ENCODE results near the gene WWC1. TPM values are rescaled to one million over a fixed set of nuclear protein-coding genes. Genes with fewer than 3 reads are reported as not detected.

The WWC1 gene
- total RNA-seq, 2 donors from 2014 or later = 1.9 to 6.1 TPM

- no peak for DNase-seq (ENCODE audit: low spot score in 2 of 2)
- Mint-ChIP-seq H3K27ac (peak overlapping the region in 1 of 2 donors; percentile 26), H3K36me3 (peaks cover 5% of the 10 kb centered on the region in 2 donors), H3K9me3 (no peaks in the 10 kb centered on the region)
- ATAC-seq = no peak
These were observed 109.2 kb downstream of the WWC1 start for GRCh38 chr5:168400429-168401220.

GRCh38 chr5:168401226-168401625, 109.8 kb downstream of the WWC1 start:
- no peak for DNase-seq (ENCODE audit: low spot score in 2 of 2)
- peaks cover 5 to 11% of the 10 kb centered on the region in 2 donors for H3K36me3 Mint-ChIP-seq
- H3K9me3 Mint-ChIP-seq = no peaks in the 10 kb centered on the region
- H3K27ac Mint-ChIP-seq = no peak overlapping the region
- ATAC-seq = no peak

GRCh38 chr5:168401880-168402279, 110.4 kb downstream of the WWC1 start:
- no peak overlapping the region for H3K27ac Mint-ChIP-seq
- H3K9me3 Mint-ChIP-seq = no peaks in the 10 kb centered on the region
- DNase-seq (ENCODE audit: low spot score in 2 of 2) (no peak), ATAC-seq (no peak)
- peaks cover 5 to 12% of the 10 kb centered on the region in 2 donors for H3K36me3 Mint-ChIP-seq

DNA sequence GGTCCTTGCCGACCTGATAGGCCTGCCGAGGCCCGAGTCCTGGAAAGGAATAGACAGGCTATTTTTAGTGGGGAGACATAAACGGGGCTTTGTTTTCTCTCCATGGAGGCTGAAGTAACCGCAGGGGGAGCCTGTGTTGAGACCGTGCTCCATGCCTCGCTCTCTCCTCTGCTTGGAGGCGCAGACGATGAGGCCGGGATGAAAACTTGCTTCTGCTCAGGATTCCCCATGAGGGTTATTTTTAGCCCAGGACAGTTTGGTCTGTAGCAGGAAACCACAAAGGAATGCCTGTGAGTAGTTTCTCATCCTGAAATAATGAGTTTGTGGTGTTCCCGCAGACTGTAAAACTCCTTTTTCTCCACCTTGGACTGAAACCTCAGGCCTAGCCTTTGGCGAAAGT, 112.9 kb downstream of the WWC1 start:
- Mint-ChIP-seq H3K27ac (no peak overlapping the region), H3K9me3 (no peaks in the 10 kb centered on the region), H3K36me3 (peaks cover 5 to 12% of the 10 kb centered on the region in 2 donors)
- ATAC-seq (no peak), DNase-seq (ENCODE audit: low spot score in 2 of 2) (no peak)

DNA sequence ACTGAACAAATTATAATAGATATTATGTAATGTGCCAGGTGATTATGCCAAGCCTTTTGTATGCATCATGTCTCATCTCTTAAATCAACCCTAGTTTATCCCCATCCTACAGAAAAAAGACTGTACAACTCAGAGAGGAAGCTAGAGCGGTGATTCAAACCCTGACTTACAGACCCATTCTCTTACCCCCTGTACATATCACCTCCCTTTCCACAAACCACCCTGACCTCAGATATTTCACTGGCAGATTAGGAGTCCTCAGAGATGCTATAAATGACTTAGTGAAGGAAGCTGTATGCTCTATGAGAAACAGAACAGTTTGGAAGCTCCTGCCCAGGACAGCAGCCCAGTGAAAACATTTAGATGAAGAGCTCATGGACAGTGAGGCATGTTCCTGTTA, 115.8 kb downstream of the WWC1 start:
- ATAC-seq = peak; percentile 39 to 85
- peaks cover 5 to 21% of the 10 kb centered on the region in 2 donors for H3K36me3 Mint-ChIP-seq
- peak in 1 of 2 donors; percentile 22 for DNase-seq (ENCODE audit: low spot score in 2 of 2)
- no peak overlapping the region for H3K27ac Mint-ChIP-seq
- H3K9me3 Mint-ChIP-seq = no peaks in the 10 kb centered on the region

DNA sequence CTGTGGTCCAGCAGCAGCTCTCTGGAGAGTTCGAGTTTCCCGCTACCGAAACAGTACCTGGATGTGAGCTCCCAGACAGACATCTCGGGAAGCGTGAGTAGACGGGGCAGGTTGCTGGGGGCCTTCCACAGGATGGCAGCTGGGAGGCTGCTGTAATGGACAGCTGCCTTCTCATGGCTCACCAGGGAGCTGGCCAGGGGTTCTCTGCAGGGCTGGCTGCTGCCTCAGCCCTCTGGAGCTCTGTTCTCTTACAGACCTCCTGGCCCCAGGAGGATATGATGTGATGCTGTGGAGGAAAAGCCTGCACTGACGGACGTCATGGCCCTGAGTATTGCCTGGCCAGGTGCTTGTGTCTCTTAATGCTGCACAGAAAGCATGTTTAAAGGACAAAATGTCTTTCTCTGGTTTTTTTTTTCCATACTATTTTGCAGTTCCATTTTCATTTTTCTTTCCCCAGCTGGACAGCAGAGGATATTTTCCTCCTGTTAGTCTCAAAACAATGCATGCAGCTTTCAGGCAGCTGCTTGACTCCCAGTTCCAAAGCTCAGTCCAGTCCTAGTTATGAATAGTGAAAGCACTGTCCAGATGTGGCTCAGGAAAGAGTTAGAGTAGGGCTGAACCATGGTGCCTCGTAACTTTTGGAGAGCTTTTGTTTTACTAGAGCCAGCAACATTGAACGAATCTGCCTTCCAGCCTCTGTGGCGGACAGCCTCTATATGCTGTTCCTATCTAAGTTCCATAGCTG, 117.3 kb downstream of the WWC1 start:
- peak overlapping the region in 1 of 2 donors; percentile 9 for H3K27ac Mint-ChIP-seq
- ATAC-seq (no peak), DNase-seq (ENCODE audit: low spot score in 2 of 2) (no peak)
- no peaks in the 10 kb centered on the region for H3K9me3 Mint-ChIP-seq
- H3K36me3 Mint-ChIP-seq = peaks cover 5 to 22% of the 10 kb centered on the region in 2 donors

- peak overlapping the region; percentile 9 to 23 for H3K27ac Mint-ChIP-seq
These were observed 118.4 kb downstream of the WWC1 start for GRCh38 chr5:168409591-168410458.

DNA sequence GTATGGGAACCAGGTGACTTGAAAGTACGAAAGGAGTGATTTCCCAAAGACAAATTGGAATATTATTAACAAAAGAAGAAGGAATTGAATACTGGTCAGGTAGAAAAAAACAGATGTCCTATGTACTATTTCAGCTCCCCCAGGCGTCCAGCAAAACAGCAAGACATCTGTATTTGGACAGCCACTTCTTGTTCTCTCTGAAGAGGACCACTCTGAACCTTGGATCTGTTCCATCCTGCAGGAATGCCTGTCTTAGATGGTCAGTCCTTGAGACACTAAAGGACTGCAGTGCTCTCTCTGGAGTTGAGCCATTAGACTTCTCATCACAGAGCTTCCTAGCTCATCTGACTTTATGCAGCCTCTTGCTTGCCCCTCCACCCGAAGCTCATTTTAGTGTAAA, 120.4 kb downstream of the WWC1 start:
- H3K27ac Mint-ChIP-seq = no peak overlapping the region
- DNase-seq (ENCODE audit: low spot score in 2 of 2) = no peak
- no peaks in the 10 kb centered on the region for H3K9me3 Mint-ChIP-seq
- no peak for ATAC-seq
- H3K36me3 Mint-ChIP-seq = peaks cover 0 to 9% of the 10 kb centered on the region in 2 donors

More at GRCh38 chr5:168409591-168410458, 118.4 kb downstream of the WWC1 start:
- ATAC-seq = peak; percentile 79 to 87
- H3K36me3 Mint-ChIP-seq = peaks cover 5 to 22% of the 10 kb centered on the region in 2 donors
- H3K9me3 Mint-ChIP-seq = no peaks in the 10 kb centered on the region
- DNase-seq (ENCODE audit: low spot score in 2 of 2) = peak; percentile 35 to 68

GRCh38 chr5:168413062-168413461, 121.6 kb downstream of the WWC1 start:
- DNase-seq (ENCODE audit: low spot score in 2 of 2) = no peak
- ATAC-seq = no peak
- Mint-ChIP-seq H3K27ac (no peak overlapping the region), H3K9me3 (no peaks in the 10 kb centered on the region), H3K36me3 (peaks cover 0 to 9% of the 10 kb centered on the region in 2 donors)

DNA sequence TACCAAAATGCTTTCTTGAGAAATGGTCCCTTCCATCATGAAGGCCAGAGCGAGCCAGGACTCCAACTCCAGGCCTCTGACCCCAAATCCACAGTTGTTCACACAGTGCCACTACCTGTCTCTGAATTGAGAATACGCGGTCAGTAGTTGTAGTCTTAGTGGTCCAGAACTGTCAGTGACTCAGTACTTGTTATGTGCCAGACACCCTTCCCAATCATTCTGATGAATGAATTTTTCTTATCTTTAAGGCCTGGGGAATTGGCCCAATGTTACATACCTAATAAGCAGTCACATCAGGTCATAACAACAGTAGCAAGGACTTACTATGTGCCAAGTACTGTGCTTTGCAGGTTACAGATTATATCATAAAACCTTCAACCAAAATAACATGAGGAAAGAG, 122.2 kb downstream of the WWC1 start:
- no peak overlapping the region for H3K27ac Mint-ChIP-seq
- ATAC-seq (no peak), DNase-seq (ENCODE audit: low spot score in 2 of 2) (no peak)
- H3K36me3 Mint-ChIP-seq = peaks cover 0 to 9% of the 10 kb centered on the region in 2 donors
- H3K9me3 Mint-ChIP-seq = no peaks in the 10 kb centered on the region

DNA sequence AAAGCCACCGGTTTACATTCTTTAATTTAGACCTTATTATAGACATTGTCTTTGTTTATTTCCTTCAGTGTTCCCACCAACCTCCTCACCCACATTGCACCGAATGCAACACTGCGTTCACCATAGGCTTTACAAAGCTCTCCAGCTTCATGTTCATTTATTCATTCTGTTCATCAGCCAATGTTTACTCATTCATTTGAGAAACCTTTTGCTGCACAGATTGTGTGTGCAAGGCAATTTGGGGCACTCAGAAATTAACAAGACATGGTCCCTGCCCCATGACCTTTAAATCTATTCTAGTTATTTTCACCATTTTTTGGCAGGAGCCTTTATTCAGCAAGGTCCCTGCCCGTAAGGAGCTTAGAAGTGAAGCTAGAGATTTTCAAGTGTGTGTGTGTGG, 124.0 kb downstream of the WWC1 start:
- no peak for DNase-seq (ENCODE audit: low spot score in 2 of 2)
- H3K27ac Mint-ChIP-seq = no peak overlapping the region
- no peaks in the 10 kb centered on the region for H3K9me3 Mint-ChIP-seq
- peaks cover 0 to 12% of the 10 kb centered on the region in 2 donors for H3K36me3 Mint-ChIP-seq
- ATAC-seq = no peak

DNA sequence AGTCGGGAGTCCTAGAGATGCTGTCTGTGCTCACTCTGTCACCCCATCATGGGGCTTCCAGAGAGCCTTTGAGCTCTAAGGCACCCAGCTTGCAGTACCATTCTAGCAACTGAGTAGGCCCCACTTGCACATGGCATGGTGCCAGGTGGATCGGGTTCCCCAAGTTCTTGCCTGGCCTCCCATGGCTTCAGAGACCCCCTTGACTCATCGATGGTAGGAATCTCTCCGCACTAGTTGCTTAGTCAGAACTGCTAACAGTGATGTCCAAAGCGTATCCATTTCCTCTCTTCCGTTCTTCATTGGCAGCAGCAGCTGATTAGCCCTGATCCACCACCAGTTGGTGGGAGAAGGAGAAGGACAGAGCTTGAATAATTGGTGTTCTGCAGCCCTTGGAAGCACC, 124.5 kb downstream of the WWC1 start:
- Mint-ChIP-seq H3K36me3 (peaks cover 0 to 14% of the 10 kb centered on the region in 2 donors), H3K27ac (no peak overlapping the region), H3K9me3 (no peaks in the 10 kb centered on the region)
- DNase-seq (ENCODE audit: low spot score in 2 of 2) (no peak), ATAC-seq (no peak)

DNA sequence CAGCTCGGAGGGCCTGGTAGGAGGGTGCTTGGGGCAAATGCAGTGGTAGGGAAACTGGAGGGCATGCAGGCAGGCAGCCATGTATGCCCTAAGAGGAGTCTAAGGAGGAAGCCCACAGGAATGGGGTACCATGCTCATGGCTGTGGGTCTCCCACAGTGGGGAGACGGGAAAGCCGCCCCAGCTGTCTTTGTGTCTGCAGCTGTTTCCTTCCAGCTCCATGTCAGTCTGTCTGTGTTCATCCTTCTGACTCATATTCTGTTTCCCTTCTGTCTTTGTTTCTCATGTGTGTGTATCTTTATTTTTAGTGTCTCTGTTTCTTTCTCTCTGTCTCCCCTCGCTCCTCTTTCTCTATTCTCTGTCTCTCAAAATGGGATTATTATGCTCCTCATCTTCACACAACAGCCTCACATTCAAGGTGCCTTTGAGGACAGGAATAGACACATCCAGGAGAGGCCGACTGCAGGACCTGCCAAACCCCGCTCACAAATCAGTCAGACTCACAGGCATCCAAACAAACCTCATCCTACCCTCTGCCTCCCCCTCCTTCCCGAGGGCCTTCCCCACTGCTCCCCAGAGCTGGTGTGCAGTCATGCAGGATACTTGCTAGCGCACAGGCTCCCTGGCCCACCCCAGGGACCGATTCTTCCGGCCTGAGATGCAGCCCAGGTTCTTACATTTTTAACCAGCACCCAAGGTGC, 126.4 kb downstream of the WWC1 start:
- peaks cover 0 to 4% of the 10 kb centered on the region in 2 donors for H3K36me3 Mint-ChIP-seq
- no peak for DNase-seq (ENCODE audit: low spot score in 2 of 2)
- no peak for ATAC-seq
- H3K9me3 Mint-ChIP-seq = no peaks in the 10 kb centered on the region
- no peak overlapping the region for H3K27ac Mint-ChIP-seq

DNA sequence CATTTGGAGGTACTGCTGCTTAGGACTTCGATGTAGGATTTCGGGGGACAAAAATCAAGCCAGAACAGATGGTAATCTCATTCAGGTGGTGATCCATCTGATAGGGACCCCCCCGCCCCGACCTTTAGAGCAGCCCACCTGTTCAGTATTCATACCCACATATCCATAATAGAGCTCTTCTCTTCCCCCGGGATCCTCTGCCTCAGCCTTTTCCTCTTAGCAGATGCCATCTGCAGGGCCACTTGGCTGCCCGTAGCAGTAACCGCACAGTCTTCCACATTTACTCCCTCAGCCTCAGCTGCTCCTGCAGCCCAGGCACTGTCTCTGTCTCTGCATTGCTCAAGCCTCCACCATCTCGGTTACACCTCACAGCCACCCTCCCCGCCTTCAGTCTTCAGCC, 129.0 kb downstream of the WWC1 start:
- ATAC-seq (no peak), DNase-seq (ENCODE audit: low spot score in 2 of 2) (no peak)
- Mint-ChIP-seq H3K27ac (peak overlapping the region in 1 of 2 donors; percentile 4), H3K9me3 (no peaks in the 10 kb centered on the region), H3K36me3 (peaks cover 0 to 4% of the 10 kb centered on the region in 2 donors)

GRCh38 chr5:168422431-168422830, 131.0 kb downstream of the WWC1 start:
- no peak overlapping the region for H3K27ac Mint-ChIP-seq
- H3K9me3 Mint-ChIP-seq = no peaks in the 10 kb centered on the region
- DNase-seq (ENCODE audit: low spot score in 2 of 2) = no peak
- no peak for ATAC-seq
- peaks cover 0 to 4% of the 10 kb centered on the region in 2 donors for H3K36me3 Mint-ChIP-seq

GRCh38 chr5:168423478-168423877, 132.0 kb downstream of the WWC1 start:
- ATAC-seq (no peak), DNase-seq (ENCODE audit: low spot score in 2 of 2) (no peak)
- H3K36me3 Mint-ChIP-seq = peaks cover 0 to 4% of the 10 kb centered on the region in 2 donors
- H3K27ac Mint-ChIP-seq = no peak overlapping the region
- no peaks in the 10 kb centered on the region for H3K9me3 Mint-ChIP-seq

All from activated naive CD4-positive, alpha-beta T cell treated with anti-CD3 and anti-CD28 coated beads, Interleukin-2, amount 50 U/mL, for 72 hours (primary cell).